ENCODE data around the gene COL9A2. TPM values are rescaled to one million over a fixed set of nuclear protein-coding genes. Genes with fewer than 3 reads are reported as not detected.

COL9A2 gene
- total RNA-seq, 6 experiments from 2014 or later: 0.16 to 0.99 (median 0.46) TPM

GRCh38 chr1:40252601-40253000, 64.5 kb downstream of the COL9A2 start:
- Histone ChIP-seq H3K27ac (no peak overlapping the region), H3K9me3 (no peaks in the 10 kb centered on the region), H3K4me1 (peaks cover 0 to 6% (median 3%) of the 10 kb centered on the region in 4 donors), H3K36me3 (no peaks in the 10 kb centered on the region), H3K27me3 (no peaks in the 10 kb centered on the region), H3K4me3 (no peak overlapping the region)
- intact Hi-C loops (cut with DNase I): no loop called here
- ATAC-seq (no peak), DNase-seq (no peak)
- TF ChIP-seq POLR2A (IDR thresholded peaks at IDR 0.05) (no peak), CTCF (IDR thresholded peaks at IDR 0.05) (no peak)
- 100% methylated on average over 1 of the region's 2 CpGs for WGBS (ENCODE audit: insufficient coverage, low coverage, low lambda C conversion rate, missing lambda C conversion rate)

GRCh38 chr1:40251456-40251855, 65.6 kb downstream of the COL9A2 start:
- no peak for TF ChIP-seq POLR2A (IDR thresholded peaks at IDR 0.05)
- TF ChIP-seq CTCF (IDR thresholded peaks at IDR 0.05): no peak
- H3K4me3 ChIP-seq: no peak overlapping the region
- no peak for ATAC-seq
- intact Hi-C loops (cut with DNase I): no loop called here
- H3K27ac ChIP-seq: no peak overlapping the region
- no peak for DNase-seq
- H3K27me3 ChIP-seq: no peaks in the 10 kb centered on the region
- peaks cover 0 to 4% (median under 1%) of the 10 kb centered on the region in 4 donors for H3K4me1 ChIP-seq
- no peaks in the 10 kb centered on the region for H3K36me3 ChIP-seq
- H3K9me3 ChIP-seq: no peaks in the 10 kb centered on the region
- 73% methylated on average over 4 of the region's 4 CpGs for WGBS (ENCODE audit: insufficient coverage, low coverage, low lambda C conversion rate, missing lambda C conversion rate)

Other genes with a start within 250 kb of the COL9A2 start
- gene PPT1, start 220.0 kb downstream of the COL9A2 start, total RNA-seq: 10 to 100 TPM; 16.5 to 47.8 (median 33.1) TPM
- 10 to 100 TPM in 1 of 6 experiments, 1 to 10 TPM in 5; 4.6 to 12.3 (median 6.0) TPM for gene RLF, start 155.9 kb downstream of the COL9A2 start, total RNA-seq
- not detected for gene TMCO2, start 69.3 kb downstream of the COL9A2 start, total RNA-seq
- 10 to 100 TPM; 21.1 to 36.9 (median 27.5) TPM for gene ZMPSTE24, start 59.0 kb downstream of the COL9A2 start, total RNA-seq
- 10 to 100 TPM; 23.7 to 41.5 (median 36.2) TPM for gene SMAP2, start 56.4 kb upstream of the COL9A2 start, total RNA-seq
- 1 to 10 TPM in 3 of 6 experiments, under 1 TPM in 3; 0.14 to 1.5 (median 0.87) TPM for gene ZFP69B, start 133.2 kb upstream of the COL9A2 start, total RNA-seq
- gene ZFP69, start 160.0 kb upstream of the COL9A2 start, total RNA-seq: 1 to 10 TPM in 5 of 6 experiments, under 1 TPM in 1; 0.88 to 2.2 (median 1.5) TPM
- 1 to 10 TPM; 2.5 to 7.7 (median 3.9) TPM for gene EXO5, start 191.5 kb upstream of the COL9A2 start, total RNA-seq
- 10 to 100 TPM in 2 of 6 experiments, 1 to 10 TPM in 4; 6.0 to 11.0 (median 8.6) TPM for gene ZNF684, start 214.4 kb upstream of the COL9A2 start, total RNA-seq

Data from right lobe of liver (tissue), 6 donors.